Measurements from ENCODE around the gene TTC39B.

GRCh38 chr9:15182730-15183129 lies 124.3 kb downstream of the TTC39B start:
- TF ChIP-seq CTCF (IDR thresholded peaks at IDR 0.05; ENCODE audit: low read length) = no peak
- TF ChIP-seq EZH2 (optimal IDR thresholded peaks at IDR 0.05; ENCODE audit: low read depth, low read length) = no peak

Data from MM.1S (cell line).